IPS-11a (cell line): ENCODE results near the gene IRF2BP1.

Experiments used
- H3K4me3 ChIP-seq: one replicate; pipeline ENCODE4 v1.5.1; 2013; ENCODE audit warnings: low read depth, low read length, control low read depth

The IRF2BP1 gene

GRCh38 chr19:45885556-45886426 lies at the start of gene IRF2BP1:
TSS of gene IRF2BP1 (minus strand) at chr19:45886141. CDS start at chr19:45885774, 367 bp downstream.
- peak within 1 kb of the TSS; percentile 82 for H3K4me3 ChIP-seq

GRCh38 chr19:45935267-45935666 lies 49.3 kb upstream of the IRF2BP1 start:
- H3K4me3 ChIP-seq: no peak overlapping the region

- H3K4me3 ChIP-seq: no peak overlapping the region
These were observed 48.8 kb upstream of the IRF2BP1 start for GRCh38 chr19:45934551-45935230.

- H3K4me3 ChIP-seq: no peak overlapping the region
These were observed 47.8 kb upstream of the IRF2BP1 start for GRCh38 chr19:45933759-45934158.

- H3K4me3 ChIP-seq: no peak overlapping the region
These were observed 45.1 kb upstream of the IRF2BP1 start for GRCh38 chr19:45931055-45931454.

- H3K4me3 ChIP-seq: no peak overlapping the region
These were observed 43.3 kb upstream of the IRF2BP1 start for GRCh38 chr19:45929247-45929646.

- H3K4me3 ChIP-seq: no peak overlapping the region
These were observed 41.8 kb upstream of the IRF2BP1 start for GRCh38 chr19:45927565-45928261.

- H3K4me3 ChIP-seq: no peak overlapping the region
These were observed 39.0 kb upstream of the IRF2BP1 start for GRCh38 chr19:45924891-45925447.

- H3K4me3 ChIP-seq: no peak overlapping the region
These were observed 36.3 kb upstream of the IRF2BP1 start for GRCh38 chr19:45922281-45922680.

- no peak overlapping the region for H3K4me3 ChIP-seq
These were observed 34.5 kb upstream of the IRF2BP1 start for GRCh38 chr19:45920458-45920857.

- H3K4me3 ChIP-seq: no peak overlapping the region
These were observed 33.7 kb upstream of the IRF2BP1 start for GRCh38 chr19:45919678-45920077.

GRCh38 chr19:45918721-45919120 lies 32.8 kb upstream of the IRF2BP1 start:
- H3K4me3 ChIP-seq: no peak overlapping the region

- H3K4me3 ChIP-seq: no peak overlapping the region
These were observed 31.6 kb upstream of the IRF2BP1 start for GRCh38 chr19:45917421-45918091.

- no peak within 1 kb of the TSS for H3K4me3 ChIP-seq
These were observed 28.2 kb upstream of the IRF2BP1 start, which contains the start of gene NANOS2 for GRCh38 chr19:45913874-45914830. TSS of gene NANOS2 (minus strand) at chr19:45914778. CDS start at chr19:45914693, 85 bp downstream.

- H3K4me3 ChIP-seq: no peak overlapping the region
These were observed 25.4 kb upstream of the IRF2BP1 start for GRCh38 chr19:45911291-45911690.

GRCh38 chr19:45908956-45909355 lies 23.0 kb upstream of the IRF2BP1 start:
- H3K4me3 ChIP-seq: no peak overlapping the region

- no peak overlapping the region for H3K4me3 ChIP-seq
These were observed 20.3 kb upstream of the IRF2BP1 start for GRCh38 chr19:45906221-45906620.

- H3K4me3 ChIP-seq: no peak overlapping the region
These were observed 19.1 kb upstream of the IRF2BP1 start for GRCh38 chr19:45905011-45905410.
